Body of pancreas (tissue), 4 donors: ENCODE data around the gene NOXA1. TPM values are rescaled to one million over a fixed set of nuclear protein-coding genes. Genes with fewer than 3 reads are reported as not detected.

Experiments used
- ATAC-seq: fragments of 150-250 bp; one replicate; pipeline ENCODE4 v1.9.1; 2016
- DNase-seq, 4 donors: peaks; one replicate each; pipeline ENCODE4 v3.0.0-alpha.2; 2019
- H3K27ac ChIP-seq, 4 donors: fragments of 200-600 bp; sonication (generic); 1 replicate in 3 of 4; 2 replicates in 1 of 4; pipeline versions ENCODE4 v1.5.1 to v1.6.1; 2016 to 2019; ENCODE audit warnings: mild to moderate bottlenecking in 1 of 4, mixed read lengths in 1 of 4, moderate library complexity in 1 of 4
- H3K27me3 ChIP-seq, 2 donors: fragments of 200-600 bp; sonication (generic); one replicate each; pipeline ENCODE4 v1.6.0; 2016; ENCODE audit warnings: mild to moderate bottlenecking in 1 of 2
- H3K36me3 ChIP-seq, 2 donors: fragments of 200-600 bp; sonication (generic); replicated peaks in 1 of 2; 2 replicates each; pipeline ENCODE4 v1.5.1; 2016; ENCODE audit warnings: low read depth in 2 of 2; ENCODE audit not compliant: insufficient read depth in 1 of 2
- H3K4me1 ChIP-seq: fragments of 200-600 bp; sonication (generic); one replicate; pipeline ENCODE4 v1.6.0; 2016
- H3K4me3 ChIP-seq, 2 donors: fragments of 200-600 bp; sonication (generic); 1 replicate in 1 of 2; 2 replicates in 1 of 2; pipeline ENCODE4 v1.5.1; 2016 to 2019
- H3K9me3 ChIP-seq, 3 donors: fragments of 200-600 bp; sonication (generic); 1 replicate in 2 of 3; 2 replicates in 1 of 3; pipeline ENCODE4 v1.5.1; 2016
- POLR2A ChIP-seq, 3 donors: fragments of 450-650 bp; IDR thresholded peaks; one replicate each; pipeline ENCODE4 v1.6.1; 2016; ENCODE audit warnings: antibody characterized with exemption in 3 of 3, mild to moderate bottlenecking in 2 of 3
- WGBS, 2 donors: methylation state at CpG; one replicate each; pipeline ENCODE4 v1.1.5; 2017; 5-methylcytosine and 5-hydroxymethylcytosine counted together
- intact Hi-C: fragments of 100-400 bp; cut with DNase I; formaldehyde crosslinking; loops from one replicate; pipeline ENCODE4 v1.15.1; 2023
- microRNA-seq, 2 donors: library from miRNA; unstranded; fragments of <30 nt; microRNA quantifications; one replicate each; pipeline ENCODE4, GENCODE V29; 2016; ENCODE audit warnings: borderline number of aligned reads in 2 of 2, borderline replicate concordance in 2 of 2
- total RNA-seq, 2 donors: library from RNA; depleted of rRNA; stranded (reverse); fragments of >200 nt; gene quantifications; one replicate each; pipeline ENCODE4 v1.1.0, GENCODE V29; 2016
- TF ChIP-seq, protein P1 (sequence below), 7 experiments: fragments of 450-650 bp in 4 of 7; fragments of 200-600 bp in 3 of 7; sonication (generic) in 3 of 7; IDR thresholded peaks; one replicate each; pipeline ENCODE4 v1.5.1; 2016 to 2019; ENCODE audit warnings: antibody characterized with exemption in 7 of 7

NOXA1 gene
- total RNA-seq, 2 donors from 2014 or later = 7.3 to 12.9 TPM

- DNase-seq (no peak), ATAC-seq (no peak)
- Histone ChIP-seq H3K27ac (no peak overlapping the region), H3K4me3 (no peak overlapping the region), H3K27me3 (no peaks in the 10 kb centered on the region), H3K4me1 (no peaks in the 10 kb centered on the region), H3K36me3 (no peaks in the 10 kb centered on the region), H3K9me3 (peaks cover 0 to 7% (median 0%) of the 10 kb centered on the region in 3 donors)
- TF ChIP-seq, protein P1, sequence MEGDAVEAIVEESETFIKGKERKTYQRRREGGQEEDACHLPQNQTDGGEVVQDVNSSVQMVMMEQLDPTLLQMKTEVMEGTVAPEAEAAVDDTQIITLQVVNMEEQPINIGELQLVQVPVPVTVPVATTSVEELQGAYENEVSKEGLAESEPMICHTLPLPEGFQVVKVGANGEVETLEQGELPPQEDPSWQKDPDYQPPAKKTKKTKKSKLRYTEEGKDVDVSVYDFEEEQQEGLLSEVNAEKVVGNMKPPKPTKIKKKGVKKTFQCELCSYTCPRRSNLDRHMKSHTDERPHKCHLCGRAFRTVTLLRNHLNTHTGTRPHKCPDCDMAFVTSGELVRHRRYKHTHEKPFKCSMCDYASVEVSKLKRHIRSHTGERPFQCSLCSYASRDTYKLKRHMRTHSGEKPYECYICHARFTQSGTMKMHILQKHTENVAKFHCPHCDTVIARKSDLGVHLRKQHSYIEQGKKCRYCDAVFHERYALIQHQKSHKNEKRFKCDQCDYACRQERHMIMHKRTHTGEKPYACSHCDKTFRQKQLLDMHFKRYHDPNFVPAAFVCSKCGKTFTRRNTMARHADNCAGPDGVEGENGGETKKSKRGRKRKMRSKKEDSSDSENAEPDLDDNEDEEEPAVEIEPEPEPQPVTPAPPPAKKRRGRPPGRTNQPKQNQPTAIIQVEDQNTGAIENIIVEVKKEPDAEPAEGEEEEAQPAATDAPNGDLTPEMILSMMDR (IDR thresholded peaks at IDR 0.05) = no peak
- TF ChIP-seq POLR2A (IDR thresholded peaks at IDR 0.05) = no peak
- intact Hi-C loops = no loop called here
- WGBS, 2 donors = 78 to 80% methylated on average over 12 to 36 of the region's 36 CpGs
These were observed 56.0 kb downstream of the NOXA1 start for GRCh38 chr9:137478962-137479861.

DNA sequence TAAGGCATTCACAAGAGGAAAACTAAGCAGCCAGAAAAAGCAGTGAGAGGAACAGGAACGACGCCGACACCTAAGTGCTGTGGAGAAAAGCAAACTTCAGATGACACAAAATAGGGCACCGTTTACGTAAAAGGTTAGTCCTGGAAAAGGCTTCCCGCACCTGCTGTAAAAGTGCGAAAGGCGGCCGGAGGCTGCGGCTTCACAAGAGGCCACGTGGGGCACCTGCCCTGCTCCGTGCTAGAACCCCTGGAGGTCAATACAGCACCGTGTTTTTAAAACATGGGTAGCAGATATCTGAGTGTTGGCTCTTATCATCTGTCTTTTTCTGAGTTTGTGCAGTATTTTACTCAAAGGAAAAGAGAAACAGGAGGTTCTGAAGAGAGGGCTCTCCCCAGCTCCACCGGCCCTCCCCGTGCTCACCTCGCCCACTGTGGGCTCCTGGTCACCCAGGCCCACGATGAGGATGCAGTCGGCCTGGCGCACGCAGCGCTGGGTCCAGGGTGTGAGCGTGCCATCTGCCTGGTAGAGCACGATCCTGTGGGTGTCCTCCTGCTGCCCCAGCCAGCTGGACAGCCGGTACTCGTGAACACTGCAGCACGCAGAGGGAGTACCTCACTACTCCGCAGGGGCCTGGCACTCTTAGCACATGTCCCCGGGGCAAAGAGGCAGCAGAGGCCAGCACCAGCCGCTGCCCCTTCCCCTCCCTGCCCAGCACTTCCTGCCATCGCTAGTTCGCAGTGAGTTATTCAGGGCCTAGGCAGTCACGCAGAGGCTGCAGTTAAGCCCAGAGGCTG lies 56.9 kb downstream of the NOXA1 start:
- TF ChIP-seq, protein P1 (IDR thresholded peaks at IDR 0.05) = no peak
- TF ChIP-seq POLR2A (IDR thresholded peaks at IDR 0.05) = no peak
- Histone ChIP-seq H3K4me3 (no peak overlapping the region), H3K36me3 (no peaks in the 10 kb centered on the region), H3K27me3 (no peaks in the 10 kb centered on the region), H3K27ac (no peak overlapping the region), H3K9me3 (peaks cover 0 to 7% (median 0%) of the 10 kb centered on the region in 3 donors), H3K4me1 (no peaks in the 10 kb centered on the region)
- ATAC-seq (no peak), DNase-seq (no peak)
- intact Hi-C loops = no loop called here
- WGBS, 2 donors = 91 to 93% methylated on average over 22 to 26 of the region's 32 CpGs

DNA sequence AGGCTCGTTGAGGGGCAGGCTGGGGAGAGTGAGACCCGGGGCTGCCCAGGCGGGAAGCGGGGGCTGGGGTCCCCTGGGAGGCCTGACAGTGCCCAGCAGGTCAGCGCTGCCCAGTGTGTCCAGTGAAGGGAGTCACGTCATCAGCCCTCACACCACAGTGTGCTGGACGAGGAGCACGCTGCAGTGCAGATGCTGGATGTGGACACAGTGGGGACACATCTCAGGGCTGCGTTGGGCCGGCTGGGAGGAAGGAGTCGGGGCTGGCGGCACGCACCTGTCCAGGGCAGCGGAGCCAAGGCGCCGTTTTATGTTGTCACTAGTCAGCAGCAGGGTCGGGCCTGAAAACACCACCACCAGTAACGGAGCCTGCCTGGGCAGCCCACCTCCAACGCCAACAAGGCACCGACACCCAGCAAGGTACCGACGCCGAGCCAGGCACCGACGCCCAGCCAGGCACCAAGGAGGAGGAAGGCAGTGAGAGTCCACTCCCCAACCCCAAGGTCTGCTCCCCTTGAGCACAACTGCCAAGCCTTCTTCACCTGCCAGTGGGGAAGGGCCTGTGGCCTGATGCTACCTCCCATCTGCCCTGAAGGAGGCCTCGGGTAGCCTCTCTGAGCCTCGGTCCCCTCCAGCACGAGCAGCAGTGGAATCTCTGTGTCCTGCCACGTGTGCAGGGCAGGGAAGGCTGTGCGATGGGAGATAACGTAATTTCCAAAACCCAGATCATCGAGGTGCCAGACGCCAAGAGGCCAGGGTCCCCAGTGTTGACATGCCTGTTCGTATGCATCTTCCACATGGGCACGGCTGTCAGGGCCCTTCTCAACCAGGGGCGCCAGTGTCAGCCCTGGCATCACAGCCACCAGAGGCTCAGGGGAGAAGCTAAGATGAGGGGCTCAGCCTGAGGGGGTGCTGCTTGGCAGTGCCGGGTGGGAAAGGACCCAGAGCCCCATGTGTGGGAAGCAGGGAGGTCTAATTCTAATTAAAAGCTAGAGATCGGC lies 57.8 kb downstream of the NOXA1 start:
- intact Hi-C loops = no loop called here
- peaks cover 0 to 2% (median 0%) of the 10 kb centered on the region in 3 donors for H3K9me3 ChIP-seq
- ATAC-seq (no peak), DNase-seq (no peak)
- WGBS, 2 donors = 92% methylated on average over 19 to 38 of the region's 38 CpGs
- no peaks in the 10 kb centered on the region for H3K27me3 ChIP-seq
- no peak overlapping the region for H3K4me3 ChIP-seq
- no peaks in the 10 kb centered on the region for H3K4me1 ChIP-seq
- H3K36me3 ChIP-seq = no peaks in the 10 kb centered on the region
- TF ChIP-seq, protein P1 (IDR thresholded peaks at IDR 0.05) = no peak
- TF ChIP-seq POLR2A (IDR thresholded peaks at IDR 0.05) = no peak
- no peak overlapping the region for H3K27ac ChIP-seq

DNA sequence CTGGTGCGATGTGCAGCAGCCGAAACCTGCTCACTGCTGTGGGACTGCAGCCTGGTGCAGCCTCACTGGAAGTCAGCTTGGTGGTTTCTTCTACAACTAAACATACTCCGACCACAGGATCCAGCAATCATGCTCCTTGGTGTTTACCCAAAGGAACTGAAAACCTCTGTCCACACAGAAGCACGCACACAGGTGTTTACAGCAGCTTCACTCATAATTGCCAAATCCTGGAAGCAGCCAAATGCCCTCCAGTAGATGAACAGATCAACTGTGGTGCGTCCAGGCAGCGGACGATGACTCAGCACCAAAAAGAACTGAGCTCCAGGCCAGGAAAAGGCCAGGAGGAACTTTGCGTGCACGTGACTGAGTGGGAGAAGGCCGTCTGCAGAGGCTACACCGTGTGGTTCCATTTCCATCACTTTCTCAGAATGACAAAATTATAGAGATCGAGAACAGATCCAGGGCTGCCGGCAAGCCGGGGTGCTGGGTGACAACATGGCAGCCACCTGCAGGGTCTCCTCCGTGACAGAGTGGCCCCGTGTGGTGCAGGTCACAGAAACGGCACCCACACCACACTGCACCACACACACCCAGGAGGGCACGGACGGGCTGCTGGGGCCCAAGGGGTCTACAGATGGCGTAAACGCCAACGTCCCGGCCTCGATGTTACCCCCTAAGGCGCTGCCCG lies 59.0 kb downstream of the NOXA1 start:
- Histone ChIP-seq H3K9me3 (no peaks in the 10 kb centered on the region), H3K4me1 (peaks cover 9% of the 10 kb centered on the region), H3K4me3 (no peak overlapping the region), H3K27me3 (no peaks in the 10 kb centered on the region), H3K27ac (no peak overlapping the region), H3K36me3 (no peaks in the 10 kb centered on the region)
- DNase-seq = peak in 3 of 4 donors; percentile 41 to 64 (median 54)
- no peak for ATAC-seq
- intact Hi-C loops = no loop called here
- TF ChIP-seq POLR2A (IDR thresholded peaks at IDR 0.05) = no peak
- WGBS, 2 donors = 83 to 94% methylated on average over 17 to 26 of the region's 26 CpGs

Small RNA genes lying within 50 kb of the gene (microRNA-seq; reads per million reads assigned to microRNA genes)
- gene MIR7114 = 0.47 to 0.90 reads per million in 2 donors

Other genes starting within 250 kb of the NOXA1 start
- gene ANAPC2, start 234.8 kb upstream of the NOXA1 start, total RNA-seq = 10 to 100 TPM; 24.1 to 51.7 TPM
- gene SSNA1, start 234.7 kb upstream of the NOXA1 start, total RNA-seq = 10 to 100 TPM; 62.3 to 79.1 TPM
- 10 to 100 TPM; 90.0 to 91.3 TPM for gene TPRN, start 222.7 kb upstream of the NOXA1 start, total RNA-seq
- gene TMEM203, start 217.7 kb upstream of the NOXA1 start, total RNA-seq = 10 to 100 TPM; 11.9 to 18.1 TPM
- 10 to 100 TPM; 17.1 to 22.7 TPM for gene NDOR1, start 217.7 kb upstream of the NOXA1 start, total RNA-seq
- 10 to 100 TPM in 1 of 2 donors, under 1 TPM in 1; 0.78 to 14.5 TPM for gene RNF208, start 201.2 kb upstream of the NOXA1 start, total RNA-seq
- gene CYSRT1, start 198.2 kb upstream of the NOXA1 start, total RNA-seq = not detected
- gene RNF224, start 195.9 kb upstream of the NOXA1 start, total RNA-seq = under 1 TPM in 1 of 2 donors, not detected in 1; 0.26 TPM
- gene SLC34A3, start 192.5 kb upstream of the NOXA1 start, total RNA-seq = under 1 TPM in 1 of 2 donors, not detected in 1; 0.33 TPM
- gene TUBB4B, start 182.1 kb upstream of the NOXA1 start, total RNA-seq = 100 to 1,000 TPM in 1 of 2 donors, 10 to 100 TPM in 1; 79.1 to 171 TPM
- not detected for gene STPG3, start 172.1 kb upstream of the NOXA1 start, total RNA-seq
- gene NELFB, start 168.1 kb upstream of the NOXA1 start, total RNA-seq = 10 to 100 TPM; 31.3 to 34.2 TPM
- 10 to 100 TPM in 1 of 2 donors, 1 to 10 TPM in 1; 9.9 to 12.2 TPM for gene TOR4A, start 145.7 kb upstream of the NOXA1 start, total RNA-seq
- 10 to 100 TPM; 18.4 to 24.4 TPM for gene NRARP, start 121.1 kb upstream of the NOXA1 start, total RNA-seq
- gene EXD3, start 231 bp upstream of the NOXA1 start, total RNA-seq = 10 to 100 TPM; 23.3 to 34.9 TPM
- gene ENTPD8, start 18.0 kb downstream of the NOXA1 start, total RNA-seq = 1 to 10 TPM; 2.0 to 2.3 TPM
- 10 to 100 TPM; 65.4 to 65.9 TPM for gene NSMF, start 35.9 kb downstream of the NOXA1 start, total RNA-seq
- gene PNPLA7, start 127.0 kb downstream of the NOXA1 start, total RNA-seq = 10 to 100 TPM; 16.1 to 27.7 TPM
- 10 to 100 TPM; 32.9 to 37.2 TPM for gene MRPL41, start 128.5 kb downstream of the NOXA1 start, total RNA-seq
- gene DPH7, start 155.5 kb downstream of the NOXA1 start, total RNA-seq = 10 to 100 TPM; 44.4 to 46.5 TPM
- 1 to 10 TPM; 6.6 to 8.8 TPM for gene ZMYND19, start 167.1 kb downstream of the NOXA1 start, total RNA-seq
- gene ARRDC1, start 182.3 kb downstream of the NOXA1 start, total RNA-seq = 10 to 100 TPM; 78.1 to 93.6 TPM
- 10 to 100 TPM; 41.0 to 65.9 TPM for gene EHMT1, start 195.6 kb downstream of the NOXA1 start, total RNA-seq